Fibroblast of the aortic adventitia (primary cell): ENCODE measurements around the gene IFT20. TPM values are rescaled to one million over a fixed set of nuclear protein-coding genes. Genes with fewer than 3 reads are reported as not detected.

Experiments used
- DNase-seq: peaks from one replicate; pipeline ENCODE4 v3.0.0-alpha.2; 2010; ENCODE audit warnings: low read depth
- H3K4me3 ChIP-seq: 2 replicates; pipeline ENCODE4 v1.5.1; 2011; ENCODE audit warnings: low read depth, mild to moderate bottlenecking, control low read depth, low read length, moderate library complexity
- total RNA-seq: library from RNA; depleted of rRNA; stranded (reverse); fragments of >200 nt; gene quantifications from 2 replicates; pipeline ENCODE4 v1.2.3, GENCODE V29; 2012; ENCODE audit warnings: low replicate concordance
- TF ChIP-seq, protein P1 (sequence below): IDR thresholded peaks from 2 replicates; pipeline ENCODE4 v1.5.1; 2011; ENCODE audit warnings: mild to moderate bottlenecking, low read length, control low read depth, inconsistent platforms; ENCODE audit not compliant: insufficient read depth

IFT20 gene
- total RNA-seq, 1 donor, result 59.8 TPM

DNA sequence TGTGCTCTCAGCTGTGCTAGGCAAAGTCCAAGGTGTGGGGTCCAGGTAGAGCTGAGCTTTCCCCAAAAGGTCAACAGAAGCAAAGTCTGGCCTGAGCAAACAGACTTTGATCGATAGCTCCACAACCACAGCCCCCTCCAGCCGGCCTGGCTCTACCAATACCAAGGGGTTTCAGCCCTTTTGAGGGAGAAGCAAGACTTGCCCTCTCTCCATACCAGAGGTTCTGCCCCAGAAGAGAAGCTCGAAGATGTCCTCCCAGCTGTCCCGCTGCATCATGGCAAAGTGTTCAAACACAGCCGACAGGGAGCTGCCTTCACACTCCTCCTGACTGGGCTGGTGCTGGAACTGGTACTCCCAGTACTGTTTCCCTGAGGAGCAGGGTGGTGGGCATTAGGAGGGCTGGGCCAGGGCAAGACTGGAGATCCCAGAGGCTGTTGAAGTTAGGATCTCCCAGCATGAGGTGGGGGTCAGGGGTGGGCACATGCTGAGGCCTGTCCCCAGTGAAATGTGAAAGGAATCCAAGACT, 33.1 kb upstream of the IFT20 start:
- H3K4me3 ChIP-seq, result no peak overlapping the region
- TF ChIP-seq, protein P1, sequence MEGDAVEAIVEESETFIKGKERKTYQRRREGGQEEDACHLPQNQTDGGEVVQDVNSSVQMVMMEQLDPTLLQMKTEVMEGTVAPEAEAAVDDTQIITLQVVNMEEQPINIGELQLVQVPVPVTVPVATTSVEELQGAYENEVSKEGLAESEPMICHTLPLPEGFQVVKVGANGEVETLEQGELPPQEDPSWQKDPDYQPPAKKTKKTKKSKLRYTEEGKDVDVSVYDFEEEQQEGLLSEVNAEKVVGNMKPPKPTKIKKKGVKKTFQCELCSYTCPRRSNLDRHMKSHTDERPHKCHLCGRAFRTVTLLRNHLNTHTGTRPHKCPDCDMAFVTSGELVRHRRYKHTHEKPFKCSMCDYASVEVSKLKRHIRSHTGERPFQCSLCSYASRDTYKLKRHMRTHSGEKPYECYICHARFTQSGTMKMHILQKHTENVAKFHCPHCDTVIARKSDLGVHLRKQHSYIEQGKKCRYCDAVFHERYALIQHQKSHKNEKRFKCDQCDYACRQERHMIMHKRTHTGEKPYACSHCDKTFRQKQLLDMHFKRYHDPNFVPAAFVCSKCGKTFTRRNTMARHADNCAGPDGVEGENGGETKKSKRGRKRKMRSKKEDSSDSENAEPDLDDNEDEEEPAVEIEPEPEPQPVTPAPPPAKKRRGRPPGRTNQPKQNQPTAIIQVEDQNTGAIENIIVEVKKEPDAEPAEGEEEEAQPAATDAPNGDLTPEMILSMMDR, result no peak
- DNase-seq, result no peak

DNA sequence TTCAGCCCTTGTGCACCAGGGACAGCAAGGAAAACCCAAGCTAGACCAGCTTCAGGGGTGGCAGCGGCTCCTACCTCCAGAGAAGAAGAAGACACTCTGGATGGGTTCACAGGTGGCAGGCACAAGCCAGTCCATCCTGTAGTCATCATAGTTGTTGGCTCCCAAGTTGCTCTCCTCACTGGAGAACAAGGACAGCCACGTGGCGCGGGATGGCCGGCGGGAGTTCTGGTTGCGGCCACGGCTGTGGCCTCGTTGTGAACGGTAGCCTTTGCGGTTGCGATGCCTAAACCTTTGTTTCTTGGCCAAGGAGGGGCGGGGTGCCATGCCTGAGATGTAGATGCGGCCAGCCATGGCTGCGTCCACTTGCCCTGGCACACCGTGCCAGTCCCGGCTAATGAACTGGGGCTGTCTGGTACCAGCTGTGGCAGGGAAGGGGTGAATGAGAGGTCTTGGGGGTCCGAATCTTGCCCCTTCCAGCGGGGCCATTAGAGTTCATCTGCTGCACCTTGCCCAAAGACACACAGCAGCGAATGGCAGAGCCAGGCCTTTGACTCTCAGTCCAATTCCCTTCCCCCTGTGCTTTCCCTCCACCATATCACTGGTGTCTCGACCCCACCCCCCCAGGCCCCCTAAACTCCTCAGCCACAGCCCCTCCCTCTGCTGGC, 32.5 kb upstream of the IFT20 start:
- TF ChIP-seq, protein P1, result no peak
- H3K4me3 ChIP-seq, result no peak overlapping the region
- DNase-seq, result no peak

DNA sequence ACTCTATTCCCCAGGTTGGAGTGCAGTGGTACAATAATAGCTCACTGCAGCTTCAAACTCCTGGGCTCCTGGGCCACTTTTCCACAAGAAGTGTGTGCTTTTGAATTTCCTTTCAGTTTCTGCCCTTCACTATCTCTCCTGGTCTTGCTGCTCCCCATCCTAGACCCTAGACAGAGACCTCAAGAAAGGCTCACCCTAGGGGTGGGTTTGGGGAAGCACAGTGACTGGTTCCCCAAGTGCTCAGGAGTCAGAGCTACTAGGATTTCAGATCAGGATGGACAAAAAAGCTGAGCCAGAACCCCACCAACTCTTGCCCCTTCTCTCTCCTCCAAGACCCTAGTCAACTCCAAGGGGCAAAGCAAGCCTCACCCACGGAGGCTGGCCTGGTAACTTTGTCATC, 31.3 kb upstream of the IFT20 start:
- DNase-seq, result no peak
- no peak overlapping the region for H3K4me3 ChIP-seq
- TF ChIP-seq, protein P1, result peak; percentile 8

DNA sequence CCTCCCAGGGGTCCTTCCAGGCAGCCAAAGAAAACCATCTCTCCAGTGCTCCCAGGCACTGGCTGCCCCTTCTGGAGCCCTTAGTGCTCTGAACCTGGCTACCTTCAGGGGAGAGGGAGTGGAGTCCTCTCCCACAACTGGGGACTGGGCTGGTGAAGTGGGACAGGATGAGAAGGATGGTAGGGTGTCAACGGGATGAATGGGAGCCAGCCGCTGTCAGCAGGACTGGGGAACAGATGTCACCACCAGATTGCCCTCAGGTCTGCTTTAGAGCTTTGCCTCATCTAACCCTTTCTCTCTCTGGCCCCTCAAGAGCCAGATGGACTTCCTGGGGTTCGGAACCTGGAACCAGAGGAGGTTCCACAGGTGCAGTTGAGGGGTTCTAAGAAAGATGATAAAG, 30.2 kb upstream of the IFT20 start:
- no peak overlapping the region for H3K4me3 ChIP-seq
- TF ChIP-seq, protein P1, result no peak
- no peak for DNase-seq

DNA sequence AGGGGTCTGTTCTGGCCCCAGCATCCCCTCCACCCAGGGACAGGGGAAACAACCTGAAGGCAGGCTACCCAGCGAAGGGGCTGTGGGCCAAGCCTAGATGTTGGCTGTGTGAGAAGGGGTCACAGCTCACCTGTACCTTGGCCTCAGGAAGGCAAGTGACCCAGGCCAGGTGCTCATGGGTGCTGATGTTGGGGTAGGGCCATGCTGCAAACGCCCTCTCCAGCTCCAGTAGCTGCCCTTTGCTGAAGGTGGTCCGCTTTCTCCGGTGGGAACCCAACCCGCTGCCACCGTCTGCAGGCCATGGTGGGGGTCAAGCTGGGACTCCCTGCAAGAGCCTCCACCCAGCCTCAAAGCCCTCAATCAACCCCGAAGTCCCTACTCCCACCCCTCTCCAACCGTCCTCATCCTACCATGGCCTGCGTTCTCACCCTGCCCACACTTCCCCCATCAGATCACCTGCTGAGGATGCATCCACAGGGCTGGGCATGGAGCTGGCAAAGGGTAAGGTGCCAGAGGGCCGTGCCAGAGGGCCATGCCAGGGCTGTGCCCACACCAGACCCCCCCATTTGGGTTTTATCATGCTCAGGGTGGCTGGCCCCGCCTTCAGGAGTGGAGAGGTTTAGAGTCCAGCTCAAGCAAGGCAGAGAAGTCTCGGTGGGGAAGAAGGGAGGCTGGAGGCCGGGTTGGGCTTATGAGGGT, 29.5 kb upstream of the IFT20 start, which contains the start of gene SEBOX:
Gene SEBOX (minus strand): TSS at position 535 of the 699 bp plus-strand sequence. CDS start 48 bp downstream, at position 487.
- TF ChIP-seq, protein P1, result no peak
- H3K4me3 ChIP-seq, result no peak within 1 kb of the TSS
- no peak for DNase-seq

DNA sequence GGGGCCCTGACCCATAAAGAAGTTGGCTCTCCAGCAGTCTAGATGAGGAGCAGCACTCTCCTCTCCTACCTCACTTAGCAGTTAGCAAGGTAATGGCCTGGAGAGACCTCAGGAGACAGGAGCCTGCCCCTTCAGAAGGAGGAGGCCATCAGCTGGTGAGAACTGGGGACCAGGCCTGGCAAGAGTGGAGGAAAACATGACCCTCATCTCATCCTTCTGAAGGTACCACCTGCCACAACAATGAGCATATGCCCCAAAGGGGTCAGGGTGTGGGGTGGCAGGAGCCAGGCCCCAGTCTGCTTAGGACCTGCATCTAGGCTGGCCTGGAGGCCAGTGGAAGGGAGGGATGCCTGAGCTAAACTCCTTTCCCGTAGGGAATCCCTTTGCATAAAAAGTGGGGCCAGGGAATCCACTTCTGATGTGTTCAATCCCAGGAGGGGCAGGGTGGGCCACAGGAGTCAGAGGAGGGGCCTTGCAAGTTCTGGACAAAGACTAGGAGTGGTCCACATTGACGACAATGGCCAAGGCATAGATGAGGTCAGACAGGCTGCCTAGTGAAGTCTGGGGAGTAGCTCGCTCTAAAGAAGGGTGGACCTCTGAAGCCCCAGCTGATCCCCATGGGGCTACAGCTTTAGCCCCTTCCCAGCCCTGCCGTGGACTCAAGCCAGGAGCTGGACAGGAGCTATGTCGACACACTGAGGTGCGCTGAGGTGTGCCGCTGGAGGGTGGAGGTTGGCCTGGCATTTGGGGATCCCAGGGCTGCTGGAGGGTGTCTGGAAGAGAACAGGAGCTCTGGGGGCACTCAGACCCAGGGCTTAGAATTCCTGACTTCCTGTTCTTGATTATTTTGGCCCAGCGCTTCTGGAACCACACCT, 28.7 kb upstream of the IFT20 start:
- TF ChIP-seq, protein P1, result no peak
- no peak for DNase-seq
- H3K4me3 ChIP-seq, result no peak overlapping the region
